Liver (tissue), 3 donors: ENCODE measurements around the gene ERC1.

Experiments used
- HNF4G ChIP-seq: IDR thresholded peaks from 2 replicates; pipeline ENCODE4 v1.6.1; 2016; ENCODE audit warnings: antibody characterized with exemption
- JUND ChIP-seq, 2 donors: IDR thresholded peaks; 2 replicates each; pipeline ENCODE4 v1.6.1; 2016; ENCODE audit warnings: antibody characterized with exemption in 2 of 2
- RXRA ChIP-seq, 2 donors: IDR thresholded peaks; 2 replicates each; pipeline ENCODE4 v1.6.1; 2017 to 2018; ENCODE audit warnings: antibody characterized with exemption in 2 of 2, mild to moderate bottlenecking in 1 of 2
- TF ChIP-seq, protein P1 (sequence below): fragments of 150-350 bp; IDR thresholded peaks from 2 replicates; pipeline ENCODE4 v1.5.1; 2017; ENCODE audit warnings: improper control_type of control experiment, low read depth, low read length; ENCODE audit not compliant: missing input control
- TF ChIP-seq, protein P2 (sequence below): IDR thresholded peaks from 2 replicates; pipeline ENCODE4 v1.6.1; 2016; ENCODE audit warnings: antibody characterized with exemption
- TF ChIP-seq, protein P3 (sequence below): IDR thresholded peaks from 2 replicates; pipeline ENCODE4 v1.6.1; 2016; ENCODE audit warnings: antibody characterized with exemption
- TF ChIP-seq, protein P4 (sequence below): IDR thresholded peaks from 2 replicates; pipeline ENCODE4 v1.6.1; 2016; ENCODE audit warnings: antibody characterized with exemption, mild to moderate bottlenecking
- donor health status: healthy.
- donor health status: healthy.

DNA sequence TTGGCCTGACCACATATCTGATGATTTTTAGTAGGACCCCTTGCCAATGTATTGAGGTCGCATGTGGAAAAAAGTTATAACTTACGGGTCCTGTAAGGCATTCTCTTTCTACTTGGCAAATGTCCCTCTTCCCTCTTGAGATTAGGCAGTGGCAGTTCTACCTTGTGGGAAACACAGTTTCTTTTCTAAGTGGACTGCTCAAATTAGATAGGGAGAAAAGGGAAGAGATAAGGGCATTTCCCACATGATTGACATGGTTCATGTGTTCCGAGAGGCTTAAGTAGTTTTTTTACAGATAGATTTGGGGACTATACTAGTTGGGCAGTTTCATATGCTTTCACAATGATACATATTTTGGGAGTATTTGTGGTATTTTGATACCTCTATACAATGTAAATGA is 448.7 kb downstream of the ERC1 start:
- TF ChIP-seq HNF4G (no peak), RXRA (IDR thresholded peaks at IDR 0.05) (no peak), JUND (IDR thresholded peaks at IDR 0.05) (no peak)
- TF ChIP-seq, protein P1, sequence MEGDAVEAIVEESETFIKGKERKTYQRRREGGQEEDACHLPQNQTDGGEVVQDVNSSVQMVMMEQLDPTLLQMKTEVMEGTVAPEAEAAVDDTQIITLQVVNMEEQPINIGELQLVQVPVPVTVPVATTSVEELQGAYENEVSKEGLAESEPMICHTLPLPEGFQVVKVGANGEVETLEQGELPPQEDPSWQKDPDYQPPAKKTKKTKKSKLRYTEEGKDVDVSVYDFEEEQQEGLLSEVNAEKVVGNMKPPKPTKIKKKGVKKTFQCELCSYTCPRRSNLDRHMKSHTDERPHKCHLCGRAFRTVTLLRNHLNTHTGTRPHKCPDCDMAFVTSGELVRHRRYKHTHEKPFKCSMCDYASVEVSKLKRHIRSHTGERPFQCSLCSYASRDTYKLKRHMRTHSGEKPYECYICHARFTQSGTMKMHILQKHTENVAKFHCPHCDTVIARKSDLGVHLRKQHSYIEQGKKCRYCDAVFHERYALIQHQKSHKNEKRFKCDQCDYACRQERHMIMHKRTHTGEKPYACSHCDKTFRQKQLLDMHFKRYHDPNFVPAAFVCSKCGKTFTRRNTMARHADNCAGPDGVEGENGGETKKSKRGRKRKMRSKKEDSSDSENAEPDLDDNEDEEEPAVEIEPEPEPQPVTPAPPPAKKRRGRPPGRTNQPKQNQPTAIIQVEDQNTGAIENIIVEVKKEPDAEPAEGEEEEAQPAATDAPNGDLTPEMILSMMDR = no peak
- TF ChIP-seq, protein P2, sequence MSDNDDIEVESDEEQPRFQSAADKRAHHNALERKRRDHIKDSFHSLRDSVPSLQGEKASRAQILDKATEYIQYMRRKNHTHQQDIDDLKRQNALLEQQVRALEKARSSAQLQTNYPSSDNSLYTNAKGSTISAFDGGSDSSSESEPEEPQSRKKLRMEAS = no peak
- TF ChIP-seq, protein P3, sequence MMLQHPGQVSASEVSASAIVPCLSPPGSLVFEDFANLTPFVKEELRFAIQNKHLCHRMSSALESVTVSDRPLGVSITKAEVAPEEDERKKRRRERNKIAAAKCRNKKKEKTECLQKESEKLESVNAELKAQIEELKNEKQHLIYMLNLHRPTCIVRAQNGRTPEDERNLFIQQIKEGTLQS = no peak
- TF ChIP-seq, protein P4, sequence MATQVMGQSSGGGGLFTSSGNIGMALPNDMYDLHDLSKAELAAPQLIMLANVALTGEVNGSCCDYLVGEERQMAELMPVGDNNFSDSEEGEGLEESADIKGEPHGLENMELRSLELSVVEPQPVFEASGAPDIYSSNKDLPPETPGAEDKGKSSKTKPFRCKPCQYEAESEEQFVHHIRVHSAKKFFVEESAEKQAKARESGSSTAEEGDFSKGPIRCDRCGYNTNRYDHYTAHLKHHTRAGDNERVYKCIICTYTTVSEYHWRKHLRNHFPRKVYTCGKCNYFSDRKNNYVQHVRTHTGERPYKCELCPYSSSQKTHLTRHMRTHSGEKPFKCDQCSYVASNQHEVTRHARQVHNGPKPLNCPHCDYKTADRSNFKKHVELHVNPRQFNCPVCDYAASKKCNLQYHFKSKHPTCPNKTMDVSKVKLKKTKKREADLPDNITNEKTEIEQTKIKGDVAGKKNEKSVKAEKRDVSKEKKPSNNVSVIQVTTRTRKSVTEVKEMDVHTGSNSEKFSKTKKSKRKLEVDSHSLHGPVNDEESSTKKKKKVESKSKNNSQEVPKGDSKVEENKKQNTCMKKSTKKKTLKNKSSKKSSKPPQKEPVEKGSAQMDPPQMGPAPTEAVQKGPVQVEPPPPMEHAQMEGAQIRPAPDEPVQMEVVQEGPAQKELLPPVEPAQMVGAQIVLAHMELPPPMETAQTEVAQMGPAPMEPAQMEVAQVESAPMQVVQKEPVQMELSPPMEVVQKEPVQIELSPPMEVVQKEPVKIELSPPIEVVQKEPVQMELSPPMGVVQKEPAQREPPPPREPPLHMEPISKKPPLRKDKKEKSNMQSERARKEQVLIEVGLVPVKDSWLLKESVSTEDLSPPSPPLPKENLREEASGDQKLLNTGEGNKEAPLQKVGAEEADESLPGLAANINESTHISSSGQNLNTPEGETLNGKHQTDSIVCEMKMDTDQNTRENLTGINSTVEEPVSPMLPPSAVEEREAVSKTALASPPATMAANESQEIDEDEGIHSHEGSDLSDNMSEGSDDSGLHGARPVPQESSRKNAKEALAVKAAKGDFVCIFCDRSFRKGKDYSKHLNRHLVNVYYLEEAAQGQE = no peak
